T-helper 9 cell (primary cell): Measurements from ENCODE around the gene QSER1.
"Not testable (repeated sequence)": the region's sequence is repeated elsewhere in the genome, so short reads cannot be mapped to it uniquely, and the experiment has no call there.

Experiments
- DNase-seq: peaks from one replicate; pipeline ENCODE4 v3.0.0-alpha.2; 2020

QSER1 gene

DNA sequence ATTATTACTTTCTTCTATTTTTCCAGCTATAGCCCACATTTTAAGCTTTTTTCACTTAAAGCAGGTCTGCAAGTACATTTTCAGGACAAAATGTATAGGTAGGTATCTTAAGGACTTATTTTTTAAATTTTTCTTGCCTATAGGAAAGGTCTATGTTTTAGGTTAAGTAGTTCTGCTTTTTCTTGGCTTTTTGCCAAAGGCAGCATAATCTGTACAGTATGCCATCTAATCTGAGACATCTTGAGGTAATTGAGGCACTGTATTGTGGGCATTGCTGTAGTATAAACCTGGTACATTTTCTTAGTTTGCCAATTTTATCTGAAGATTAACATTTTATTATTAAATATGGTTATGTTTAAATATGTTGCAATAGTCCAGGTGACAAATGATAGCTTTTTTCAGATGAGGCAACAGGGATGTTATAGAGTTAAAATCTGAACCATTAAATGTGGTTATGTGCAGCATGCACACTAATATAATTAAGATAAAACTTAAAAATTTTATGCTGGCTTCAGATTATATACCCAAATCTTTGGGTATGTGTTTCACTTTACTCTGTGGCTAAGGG is 42.9 kb downstream of the QSER1 start:
- no peak for DNase-seq

DNA sequence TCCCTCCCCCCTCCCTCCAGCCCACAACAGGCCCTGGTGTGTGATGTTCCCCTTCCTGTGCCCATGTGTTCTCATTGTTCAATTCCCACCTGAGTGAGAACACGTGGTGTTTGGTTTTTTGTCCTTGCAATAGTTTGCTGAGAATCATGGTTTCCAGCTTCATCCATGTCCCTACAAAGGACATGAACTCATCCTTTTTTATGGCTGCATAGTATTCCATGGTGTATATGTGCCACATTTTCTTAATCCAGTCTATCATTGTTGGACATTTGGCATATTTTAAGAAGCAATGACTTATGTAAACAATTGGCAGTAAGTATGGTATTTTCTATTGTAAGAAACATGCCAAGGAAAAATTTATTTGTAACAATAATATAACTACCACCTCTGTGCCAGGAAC is 43.6 kb downstream of the QSER1 start:
- not testable (repeated sequence) for DNase-seq

DNA sequence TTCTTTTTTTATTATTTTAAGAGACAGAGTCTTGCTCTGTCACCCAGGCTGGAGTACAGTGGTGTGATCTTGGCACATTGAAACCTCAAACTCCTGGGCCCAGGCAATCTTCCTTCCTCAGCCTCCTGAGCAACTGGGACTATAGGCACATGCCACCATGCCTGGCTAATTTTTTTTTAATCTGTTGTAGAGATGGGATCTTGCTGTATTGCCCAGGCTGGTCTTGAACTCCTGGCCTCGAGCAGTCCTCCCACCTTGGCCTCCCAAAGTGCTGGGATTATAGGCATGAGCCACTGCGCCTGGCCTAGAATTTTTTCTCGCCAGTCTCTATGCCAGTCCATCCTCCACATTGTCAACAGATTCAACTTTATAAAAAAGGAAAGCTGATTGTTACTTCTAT is 44.7 kb downstream of the QSER1 start:
- not testable (repeated sequence) for DNase-seq

- DNase-seq: no peak
These were observed 46.4 kb downstream of the QSER1 start for GRCh38 chr11:32939046-32939445.

DNA sequence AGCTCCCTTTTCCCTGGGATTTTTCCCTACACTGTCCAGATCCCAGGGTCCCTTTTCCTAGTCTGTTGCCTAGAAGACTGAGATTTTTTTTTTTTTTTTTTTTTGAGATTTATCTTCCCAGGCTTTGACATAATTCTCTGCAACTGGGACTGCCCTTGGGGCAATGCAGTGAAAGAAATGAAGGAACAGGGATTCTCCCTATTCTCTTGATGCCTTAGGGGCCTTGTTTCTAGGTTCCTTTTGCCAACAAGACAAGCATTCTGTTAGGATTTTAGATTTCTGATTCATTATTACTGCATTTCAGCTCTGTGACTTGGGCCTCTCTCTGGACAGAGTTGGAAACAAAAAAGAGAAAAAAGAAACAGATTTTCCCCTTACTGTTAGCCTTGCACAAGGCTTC is 47.3 kb downstream of the QSER1 start:
- no peak for DNase-seq

- no peak for DNase-seq
These were observed 48.3 kb downstream of the QSER1 start for GRCh38 chr11:32940865-32941264.

- DNase-seq: no peak
These were observed 55.4 kb downstream of the QSER1 start for GRCh38 chr11:32947978-32948377.

DNA sequence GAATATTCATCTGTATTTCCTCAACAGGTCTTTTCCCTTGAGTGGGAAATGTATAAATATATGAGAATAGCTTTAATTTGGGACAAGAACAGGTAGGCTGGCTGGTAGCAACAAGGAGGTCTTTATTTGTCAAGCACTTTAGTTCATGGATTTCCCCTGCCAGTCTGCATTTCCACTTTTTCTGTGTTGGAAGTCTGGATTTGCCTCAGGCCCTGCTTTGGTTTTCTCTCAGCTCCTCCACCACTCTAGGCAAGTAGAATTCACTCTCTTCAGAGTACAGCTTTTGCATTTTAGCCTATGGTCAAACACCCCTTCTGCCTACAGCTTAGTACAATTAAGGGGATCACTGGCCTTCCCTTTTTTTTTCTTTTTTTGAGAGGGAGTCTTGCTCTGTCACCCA is 57.1 kb downstream of the QSER1 start:
- no peak for DNase-seq

- no peak for DNase-seq
These were observed 59.8 kb downstream of the QSER1 start for GRCh38 chr11:32952421-32952820.

GRCh38 chr11:32953700-32954099 is 61.1 kb downstream of the QSER1 start:
- DNase-seq: no peak

DNA sequence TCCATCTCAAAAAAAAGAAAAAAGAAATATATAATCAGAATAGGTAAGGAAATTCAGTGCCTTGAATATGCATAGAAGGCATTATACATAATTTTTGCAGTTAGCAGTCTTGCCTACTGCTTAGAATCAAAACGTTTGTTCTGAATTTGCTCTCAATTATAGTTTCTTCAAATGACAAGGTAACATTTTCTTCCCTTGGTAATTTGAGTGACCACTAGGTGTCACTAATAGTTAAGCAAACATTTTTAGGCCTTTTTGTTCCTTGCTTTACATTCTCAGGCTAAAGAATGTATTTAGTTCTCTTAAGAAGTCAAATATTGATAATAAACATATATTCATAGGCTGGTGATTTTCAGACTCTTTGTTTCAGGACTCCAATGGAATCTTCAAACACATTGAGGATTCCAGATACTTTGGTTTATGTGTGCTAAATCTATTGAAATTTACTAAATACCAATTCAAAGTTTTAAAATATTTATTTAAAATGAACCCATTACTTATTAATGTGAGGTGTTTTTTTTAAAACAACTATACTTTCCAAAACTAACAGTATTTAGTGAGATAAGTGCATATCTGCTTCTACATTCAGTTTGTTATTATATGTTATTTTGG is 68.0 kb downstream of the QSER1 start:
- DNase-seq: no peak

GRCh38 chr11:32962016-32962415 is 69.4 kb downstream of the QSER1 start:
- no peak for DNase-seq

DNA sequence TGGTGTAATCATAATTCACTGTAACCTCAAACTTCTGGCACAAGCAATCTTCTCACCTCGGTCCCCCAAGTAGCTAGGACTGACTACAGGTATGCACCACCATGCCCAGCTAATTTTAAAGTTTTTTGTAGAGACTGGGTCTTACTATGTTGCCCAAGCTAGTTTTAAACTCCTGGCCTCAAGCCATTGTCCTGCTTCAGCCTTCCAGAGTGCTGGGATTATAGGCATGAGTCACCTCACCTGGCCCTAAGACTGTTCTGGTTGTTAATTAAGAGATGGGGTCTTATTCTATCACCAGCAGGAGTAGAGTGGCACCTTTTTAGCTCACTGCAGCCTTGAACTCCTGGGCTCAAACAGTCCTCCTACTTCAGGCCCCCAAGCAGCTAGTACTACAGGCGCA is 71.1 kb downstream of the QSER1 start:
- DNase-seq: no peak

DNA sequence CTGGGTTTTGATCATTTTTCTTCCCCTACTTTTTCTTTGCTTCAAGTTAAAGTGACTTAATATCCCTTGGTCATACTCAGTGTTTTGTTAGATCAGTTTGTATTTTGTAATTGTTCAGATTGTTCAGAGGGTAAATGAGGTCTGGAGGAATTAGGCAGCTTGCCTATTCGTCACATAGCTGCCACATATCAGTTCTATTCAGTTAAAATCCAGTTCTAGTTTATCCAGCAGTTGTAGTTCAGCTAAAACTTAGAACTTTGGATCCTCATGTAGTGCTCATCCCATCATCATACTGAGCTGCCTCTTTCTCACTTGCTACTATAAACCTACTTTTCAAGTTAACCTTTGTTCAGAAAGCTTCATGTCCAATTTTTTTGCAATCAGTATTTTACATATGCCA is 75.9 kb downstream of the QSER1 start:
- no peak for DNase-seq

GRCh38 chr11:32972233-32972632 is 79.6 kb downstream of the QSER1 start:
- not testable (repeated sequence) for DNase-seq

DNA sequence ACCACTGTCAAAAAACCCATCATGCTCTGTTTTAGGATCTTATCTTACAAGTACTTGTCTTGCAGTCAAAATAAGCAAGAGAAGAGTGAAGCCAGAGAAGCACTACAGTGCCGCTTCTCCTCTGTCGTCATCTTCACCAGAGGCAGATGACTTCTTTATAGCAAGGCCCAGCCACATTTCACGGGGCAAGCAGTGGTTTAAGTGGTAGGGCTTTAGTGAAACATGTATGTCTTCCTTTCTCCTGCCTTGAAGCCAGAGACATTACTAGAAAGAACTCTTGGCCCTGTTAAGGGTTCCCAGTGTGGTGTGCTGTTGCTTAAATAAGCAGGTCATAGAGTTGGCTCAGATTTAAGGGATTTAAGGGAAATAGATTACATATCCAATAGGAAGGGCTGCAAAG is 80.2 kb downstream of the QSER1 start:
- no peak for DNase-seq

GRCh38 chr11:32982626-32983025 is 90.0 kb downstream of the QSER1 start:
- DNase-seq: no peak

- no peak for DNase-seq
These were observed 90.9 kb downstream of the QSER1 start for GRCh38 chr11:32983506-32983905.

- no peak for DNase-seq
These were observed 93.0 kb downstream of the QSER1 start for GRCh38 chr11:32985600-32985999.

DNA sequence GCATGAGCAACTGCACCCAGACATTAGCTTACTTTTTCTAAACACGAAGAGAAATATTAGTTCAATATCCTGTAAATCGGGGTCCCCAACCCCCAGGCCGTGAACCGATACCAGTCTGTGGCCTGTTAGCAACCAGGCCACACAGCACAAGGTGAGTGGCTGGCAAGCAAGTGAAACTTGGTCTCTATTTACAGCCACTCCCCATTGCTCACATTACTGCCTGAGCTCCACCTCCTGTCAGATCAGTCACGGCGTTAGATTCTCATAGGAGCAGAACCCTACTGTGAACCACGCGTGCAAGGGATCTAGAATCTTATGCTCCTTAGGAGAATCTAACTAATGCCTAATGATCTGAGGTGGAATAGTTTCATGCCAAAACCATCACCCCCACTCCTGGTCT is 95.2 kb downstream of the QSER1 start:
- no peak for DNase-seq

GRCh38 chr11:32990481-32990880 is 97.9 kb downstream of the QSER1 start:
- DNase-seq: no peak

- DNase-seq: no peak
These were observed 98.8 kb downstream of the QSER1 start for GRCh38 chr11:32991427-32991826.

DNA sequence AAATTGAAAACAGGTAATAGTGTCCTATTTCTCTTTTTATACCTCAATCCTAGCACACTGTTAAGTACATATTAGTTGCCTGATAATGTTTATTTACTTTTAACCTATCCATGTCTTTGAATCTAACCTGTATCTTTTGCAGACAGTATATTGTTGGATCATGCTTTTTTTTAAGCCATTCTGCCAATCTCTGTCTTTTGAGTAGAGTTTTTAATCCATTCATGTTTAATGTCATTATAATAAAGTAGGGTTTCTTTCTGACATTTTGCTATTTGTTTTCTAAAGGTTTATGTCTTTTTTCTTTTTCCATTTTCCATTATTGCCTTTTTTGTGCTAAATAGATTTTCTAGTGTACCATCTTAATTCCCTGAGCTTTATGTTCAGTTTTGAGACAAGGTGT is 99.3 kb downstream of the QSER1 start:
- DNase-seq: no peak

DNA sequence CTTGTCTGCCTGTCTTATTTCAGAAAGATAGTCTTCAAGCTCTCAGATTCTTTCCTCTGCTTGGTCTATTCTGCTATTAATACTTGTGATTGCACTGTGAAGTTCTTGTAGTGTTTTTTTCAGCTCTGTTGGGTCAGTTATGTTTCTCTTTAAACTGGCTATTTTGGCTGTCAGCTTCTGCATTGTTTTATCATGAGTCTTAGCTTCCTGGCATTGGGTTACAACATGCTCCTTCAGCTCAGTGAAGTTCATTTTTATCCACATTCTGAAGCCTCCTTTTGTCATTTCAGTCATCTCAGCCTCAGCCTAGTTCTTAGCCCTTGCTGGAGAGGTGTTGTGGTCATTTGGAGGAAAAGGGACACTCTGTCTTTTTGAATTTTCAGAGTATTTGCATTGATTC is 107.6 kb downstream of the QSER1 start:
- DNase-seq: no peak

DNA sequence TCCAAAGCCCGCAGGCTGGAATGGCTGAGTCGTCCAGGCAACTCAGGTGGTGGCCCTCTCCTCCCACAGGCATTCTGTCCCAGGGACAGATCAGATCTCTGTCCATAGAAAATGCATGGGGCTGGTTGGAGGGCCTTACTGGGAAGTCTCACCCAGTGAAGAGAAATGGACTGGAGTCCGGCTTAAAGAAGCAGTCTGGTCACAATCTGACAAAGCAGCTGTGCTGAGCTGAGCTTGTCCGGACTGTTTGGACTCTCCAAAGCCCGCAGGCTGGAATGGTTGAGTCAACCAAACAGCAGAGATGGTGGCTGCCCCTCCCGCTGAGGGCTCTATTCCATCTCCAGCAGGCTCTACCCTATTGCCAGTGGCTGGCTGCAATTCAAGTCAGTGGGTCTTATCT is 108.7 kb downstream of the QSER1 start:
- DNase-seq: no peak
